H1 (cell line): Measurements from ENCODE around the gene OR52A5. TPM values are rescaled to one million over a fixed set of nuclear protein-coding genes. Genes with fewer than 3 reads are reported as not detected.

Source experiments
- CTCF ChIA-PET: fragments of 300-600 bp; sonication (Branson Sonifier 250); formaldehyde crosslinking; loops from one replicate; lab custom pipeline; 2021; ENCODE audit not compliant: partially characterized antibody; lab: Charles Lee
- POLR2A ChIA-PET: fragments of 300-600 bp; sonication (Branson Sonifier 250); formaldehyde crosslinking; loops from one replicate; lab custom pipeline; 2021; ENCODE audit warnings: inconsistent platforms; ENCODE audit not compliant: partially characterized antibody; lab: Charles Lee
- DNase-seq, 2 experiments: peaks; one replicate each; pipeline versions ENCODE4 v3.0.0 to v3.0.0-alpha.2; 2010 to 2022; ENCODE audit warnings: low spot score in 2 of 2, low read depth in 1 of 2, mixed read lengths in 1 of 2
- FAIRE-seq: peaks from 2 replicates; lab custom pipeline; 2011; peaks lifted over from hg19 to GRCh38; lab: Jason Lieb, UNC
- H2AFZ ChIP-seq: 2 replicates; pipeline ENCODE4 v1.8.1; 2012; ENCODE audit warnings: low read length, inconsistent platforms
- H2AK5ac ChIP-seq: 2 replicates; pipeline ENCODE4 v1.6.1; 2013; ENCODE audit warnings: low read depth, low read length
- H2BK120ac ChIP-seq: replicated peaks from 2 replicates; pipeline ENCODE3; 2013; ENCODE audit warnings: low read depth, low read length, inconsistent platforms
- H2BK12ac ChIP-seq: 2 replicates; pipeline ENCODE4 v1.6.1; 2013; ENCODE audit warnings: low read depth, low read length
- H2BK15ac ChIP-seq: 2 replicates; pipeline ENCODE4 v1.6.1; 2013; ENCODE audit warnings: low read length
- H2BK20ac ChIP-seq: 2 replicates; pipeline ENCODE4 v1.6.1; 2013; ENCODE audit warnings: low read length
- H2BK5ac ChIP-seq: 2 replicates; pipeline ENCODE4 v1.6.1; 2013; ENCODE audit warnings: low read depth, low read length
- H3K14ac ChIP-seq: 2 replicates; pipeline ENCODE4 v1.6.1; 2013; ENCODE audit warnings: inconsistent platforms; ENCODE audit not compliant: insufficient read length
- H3K18ac ChIP-seq: 2 replicates; pipeline ENCODE4 v1.6.1; 2013; ENCODE audit warnings: low read length; ENCODE audit errors: extremely low read depth
- H3K23ac ChIP-seq: 2 replicates; pipeline ENCODE4 v1.6.1; 2013; ENCODE audit warnings: inconsistent platforms; ENCODE audit not compliant: insufficient read length
- H3K23me2 ChIP-seq: 2 replicates; pipeline ENCODE4 v1.6.1; 2013; ENCODE audit warnings: low read depth, low read length
- H3K27ac ChIP-seq: 2 replicates; pipeline ENCODE4 v1.6.1; 2011; ENCODE audit warnings: low read depth, low read length, inconsistent platforms
- H3K27me3 ChIP-seq, 4 experiments: replicated peaks in 1 of 4; 1 replicate in 1 of 4; 2 replicates in 3 of 4; pipeline versions ENCODE4 v1.6.1 to v1.8.1; 2011 to 2013; ENCODE audit warnings: low read length in 3 of 4, mild to moderate bottlenecking in 3 of 4, inconsistent platforms in 2 of 4, mixed read lengths in 2 of 4, moderate library complexity in 1 of 4; ENCODE audit not compliant: control insufficient read depth in 3 of 4, insufficient read depth in 3 of 4; ENCODE audit errors: extremely low read depth in 1 of 4
- H3K36me3 ChIP-seq, 4 experiments: 2 replicates each; pipeline versions ENCODE4 v1.6.1 to v1.8.1; 2011 to 2013; ENCODE audit warnings: mild to moderate bottlenecking in 4 of 4, low read length in 3 of 4, moderate library complexity in 2 of 4, control low read depth in 1 of 4, inconsistent platforms in 1 of 4; ENCODE audit not compliant: insufficient read depth in 4 of 4, control insufficient read depth in 2 of 4
- H3K4ac ChIP-seq: replicated peaks from 2 replicates; pipeline ENCODE3; 2013; ENCODE audit warnings: low read length, low read depth, mixed read lengths, inconsistent platforms; ENCODE audit not compliant: insufficient read length
- H3K4me1 ChIP-seq, 4 experiments: replicated peaks in 1 of 4; 1 replicate in 1 of 4; 2 replicates in 3 of 4; pipeline versions ENCODE4 v1.6.1 to v1.8.1; 2011 to 2013; ENCODE audit warnings: low read length in 3 of 4, inconsistent platforms in 2 of 4, mixed read lengths in 1 of 4; ENCODE audit not compliant: insufficient read depth in 4 of 4, control insufficient read depth in 3 of 4
- H3K4me2 ChIP-seq, 2 experiments: 2 replicates each; pipeline versions ENCODE4 v1.6.1 to v1.8.1; 2011 to 2013; ENCODE audit warnings: low read depth in 2 of 2, low read length in 2 of 2, control low read depth in 1 of 2, inconsistent platforms in 1 of 2, mild to moderate bottlenecking in 1 of 2; ENCODE audit not compliant: insufficient read depth in 1 of 2
- H3K4me3 ChIP-seq, 4 experiments: fragments of 200-600, 300-600 bp in 1 of 4; sonication (generic), shearing (Covaris generic), sonication (Bioruptor Twin) in 1 of 4; 2 replicates each; pipeline versions ENCODE4 v1.5.1 to v1.8.1; 2011 to 2016; ENCODE audit warnings: low read length in 4 of 4, low read depth in 3 of 4, control low read depth in 2 of 4, inconsistent platforms in 2 of 4, mild to moderate bottlenecking in 2 of 4, mixed read lengths in 1 of 4, moderate library complexity in 1 of 4; ENCODE audit not compliant: insufficient read depth in 2 of 4; ENCODE audit errors: extremely low read depth in 1 of 4
- H3K56ac ChIP-seq: replicated peaks from 2 replicates; pipeline ENCODE3; 2013; ENCODE audit warnings: low read depth, mild to moderate bottlenecking, mixed read lengths, low read length, inconsistent platforms; ENCODE audit not compliant: insufficient read length
- H3K79me1 ChIP-seq: 2 replicates; pipeline ENCODE4 v1.6.1; 2013; ENCODE audit warnings: low read depth, low read length, control low read depth
- H3K79me2 ChIP-seq, 2 experiments: 2 replicates each; pipeline versions ENCODE4 v1.6.1 to v1.8.1; 2012 to 2013; ENCODE audit warnings: low read length in 2 of 2, mild to moderate bottlenecking in 2 of 2, inconsistent platforms in 1 of 2; ENCODE audit not compliant: insufficient read depth in 2 of 2, control insufficient read depth in 1 of 2
- H3K9ac ChIP-seq, 4 experiments: replicated peaks in 1 of 4; 1 replicate in 1 of 4; 2 replicates in 3 of 4; pipeline versions ENCODE4 v1.6.1 to v1.8.1; 2011 to 2013; ENCODE audit warnings: low read depth in 3 of 4, low read length in 3 of 4, control low read depth in 2 of 4, mild to moderate bottlenecking in 2 of 4, moderate library complexity in 2 of 4, inconsistent platforms in 1 of 4; ENCODE audit errors: extremely low read depth in 1 of 4
- H3K9me3 ChIP-seq, 2 experiments: 2 replicates each; pipeline versions ENCODE4 v1.6.1 to v1.8.1; 2012 to 2013; ENCODE audit warnings: mild to moderate bottlenecking in 2 of 2, moderate library complexity in 2 of 2, control low read depth in 1 of 2, inconsistent platforms in 1 of 2, low read depth in 1 of 2, low read length in 1 of 2, mixed read lengths in 1 of 2; ENCODE audit not compliant: insufficient read depth in 2 of 2
- H4K20me1 ChIP-seq, 2 experiments: replicated peaks in 1 of 2; 2 replicates each; pipeline versions ENCODE3 to v1.8.1; 2011 to 2013; ENCODE audit warnings: inconsistent platforms in 2 of 2, low read length in 2 of 2, mild to moderate bottlenecking in 1 of 2; ENCODE audit not compliant: insufficient read depth in 2 of 2, control insufficient read depth in 1 of 2
- H4K5ac ChIP-seq: 2 replicates; pipeline ENCODE4 v1.6.1; 2013; ENCODE audit warnings: low read length, low read depth, mixed read lengths, inconsistent platforms; ENCODE audit not compliant: insufficient read length
- H4K8ac ChIP-seq: 2 replicates; pipeline ENCODE4 v1.8.0; 2013; ENCODE audit warnings: mild to moderate bottlenecking, moderate library complexity, low read length, inconsistent platforms; ENCODE audit not compliant: insufficient read depth; ENCODE audit errors: extremely low read depth
- H4K91ac ChIP-seq: replicated peaks from 2 replicates; pipeline ENCODE3; 2013; ENCODE audit warnings: low read length, mixed read lengths, inconsistent platforms; ENCODE audit not compliant: insufficient read length
- CTBP2 ChIP-seq: IDR thresholded peaks from 2 replicates; pipeline ENCODE4 v1.7.0; 2011; ENCODE audit warnings: borderline replicate concordance, mild to moderate bottlenecking, moderate library complexity, mixed read lengths, low read length; ENCODE audit not compliant: insufficient read depth, insufficient read length
- EP300 ChIP-seq, 2 experiments: IDR thresholded peaks; 1 replicate in 1 of 2; 2 replicates in 1 of 2; pipeline ENCODE4 v1.6.1; 2011 to 2012; ENCODE audit warnings: low read depth in 2 of 2, low read length in 2 of 2, mild to moderate bottlenecking in 2 of 2, borderline replicate concordance in 1 of 2, inconsistent platforms in 1 of 2, moderate library complexity in 1 of 2
- FOSL1 ChIP-seq: IDR thresholded peaks from 2 replicates; pipeline ENCODE4 v1.6.1; 2011; ENCODE audit warnings: mild to moderate bottlenecking, low read depth, low read length, moderate library complexity; ENCODE audit not compliant: insufficient read depth
- WGBS, 2 experiments: shearing (Covaris generic) in 1 of 2; methylation state at CpG; one replicate each; pipeline versions ENCODE4 v1.1.6 to v1.1.7; 2013 to 2015; ENCODE audit warnings: low lambda C conversion rate in 2 of 2, mixed read lengths in 2 of 2, inconsistent platforms in 1 of 2, low coverage in 1 of 2, missing lambda C conversion rate in 1 of 2; ENCODE audit not compliant: insufficient replicate concordance in 2 of 2, insufficient coverage in 1 of 2, insufficient read length in 1 of 2; ENCODE audit errors: extremely low coverage in 1 of 2, missing lambda C conversion rate in 1 of 2; 5-methylcytosine and 5-hydroxymethylcytosine counted together
- polyA plus RNA-seq, 7 experiments: library from polyadenylated mRNA; depleted of rRNA in 3 of 7; stranded (reverse) in 5 of 7; unstranded in 2 of 7; fragments of >200 nt in 5 of 7; fragments of 200-250 nt in 2 of 7; gene quantifications; 1 replicate in 5 of 7; 2 replicates in 1 of 7; 4 replicates in 1 of 7; pipeline versions ENCODE4 v1.2.1 to v1.2.3, GENCODE V29; 2011 to 2013; ENCODE audit warnings: missing spikeins in 2 of 7, mixed read lengths in 2 of 7
- total RNA-seq: library from RNA; stranded (reverse); fragmentation: NEBNext Ultra II Directional; extraction: Animal tissue kit (Norgen Biotek cat#: 25700); gene quantifications from 2 replicates; pipeline ENCODE4 v1.2.1, GENCODE V29; 2021

Gene OR52A5
- total and polyA plus RNA-seq, 2 of the 8 experiments (the other 6 are each of a cell fraction or from before 2014, with no cell fraction given) = 0.02 to 0.11 TPM

GRCh38 chr11:5081405-5081804 is 56.8 kb downstream of the OR52A5 start:
- Histone ChIP-seq H3K9me3 (no peaks in the 10 kb centered on the region), H2AFZ (no peak overlapping the region), H3K4ac (no peak overlapping the region), H3K4me2 (no peak overlapping the region), H3K36me3 (no peaks in the 10 kb centered on the region), H3K23me2 (no peaks in the 10 kb centered on the region), H3K79me2 (no peaks in the 10 kb centered on the region), H3K27me3 (no peaks in the 10 kb centered on the region), H4K91ac (no peak overlapping the region), H2AK5ac (no peak overlapping the region), H4K8ac (no peak overlapping the region), H2BK15ac (no peak overlapping the region), H4K5ac (no peak overlapping the region), H2BK20ac (no peak overlapping the region), H3K27ac (no peak overlapping the region), H3K4me3 (no peak overlapping the region), H4K20me1 (no peaks in the 10 kb centered on the region), H3K79me1 (no peaks in the 10 kb centered on the region), H3K14ac (no peak overlapping the region), H2BK12ac (no peak overlapping the region), H3K9ac (no peak overlapping the region), H2BK120ac (no peak overlapping the region), H2BK5ac (no peak overlapping the region), H3K18ac (no peak overlapping the region), H3K23ac (no peak overlapping the region), H3K4me1 (no peaks in the 10 kb centered on the region), H3K56ac (no peak overlapping the region)
- WGBS, 2 experiments = 91% methylated on average over 2 of the region's 2 CpGs; no CpG with 5 or more reads in 1 of the 2 experiments
- FAIRE-seq (no peak), DNase-seq (no peak)
- ChIA-PET CTCF (no interaction called here), POLR2A (no interaction called here)
- TF ChIP-seq EP300 (IDR thresholded peaks at IDR 0.05; ENCODE audit: borderline replicate concordance in 1 of 2, low read depth in 2 of 2, low read length in 2 of 2) = no peak
- TF ChIP-seq FOSL1 = no peak
- no peak for TF ChIP-seq CTBP2

Other genes starting within 250 kb of the OR52A5 start
- gene OR51A7, start 234.6 kb downstream of the OR52A5 start, total RNA-seq = not detected in 2 replicates
- not detected in 2 replicates for gene OR51A7, start 234.6 kb downstream of the OR52A5 start, polyA plus RNA-seq (2011; rRNA removed)
- not detected in 2 replicates for gene OR51G2, start 219.0 kb downstream of the OR52A5 start, total RNA-seq
- not detected in 2 replicates for gene OR51G2, start 219.0 kb downstream of the OR52A5 start, polyA plus RNA-seq (2011; rRNA removed)
- not detected in 2 replicates for gene OR51G1, start 214.0 kb downstream of the OR52A5 start, total RNA-seq
- gene OR51G1, start 214.0 kb downstream of the OR52A5 start, polyA plus RNA-seq (2011; rRNA removed) = not detected in 2 replicates
- gene OR51A4, start 190.8 kb downstream of the OR52A5 start, total RNA-seq = not detected in 2 replicates
- not detected in 2 replicates for gene OR51A4, start 190.8 kb downstream of the OR52A5 start, polyA plus RNA-seq (2011; rRNA removed)
- not detected in 2 replicates for gene OR51A2, start 182.6 kb downstream of the OR52A5 start, total RNA-seq
- gene OR51A2, start 182.6 kb downstream of the OR52A5 start, polyA plus RNA-seq (2011; rRNA removed) = not detected in 2 replicates
- gene OR51L1, start 143.5 kb downstream of the OR52A5 start, total RNA-seq = not detected in 2 replicates
- gene OR51L1, start 143.5 kb downstream of the OR52A5 start, polyA plus RNA-seq (2011; rRNA removed) = not detected in 2 replicates
- gene OR52J3, start 91.8 kb downstream of the OR52A5 start, total RNA-seq = not detected in 2 replicates
- not detected in 2 replicates for gene OR52J3, start 91.8 kb downstream of the OR52A5 start, polyA plus RNA-seq (2011; rRNA removed)
- not detected in 2 replicates for gene OR52E2, start 78.7 kb downstream of the OR52A5 start, total RNA-seq
- gene OR52E2, start 78.7 kb downstream of the OR52A5 start, polyA plus RNA-seq (2011; rRNA removed) = not detected in 2 replicates
- gene OR52E1, start 68.8 kb downstream of the OR52A5 start, total RNA-seq = not detected in 2 replicates
- gene OR52E1, start 68.8 kb downstream of the OR52A5 start, polyA plus RNA-seq (2011; rRNA removed) = not detected in 2 replicates
- 11.6 and 12.2 TPM in 2 replicates for gene OR52A1, start 16.4 kb upstream of the OR52A5 start, total RNA-seq
- gene OR52A1, start 16.4 kb upstream of the OR52A5 start, polyA plus RNA-seq (2011; rRNA removed) = 5.7 and 5.9 TPM in 2 replicates
- not detected in 2 replicates for gene OR51V1, start 62.3 kb upstream of the OR52A5 start, total RNA-seq
- not detected in 2 replicates for gene OR51V1, start 62.3 kb upstream of the OR52A5 start, polyA plus RNA-seq (2011; rRNA removed)
- gene HBB, start 88.7 kb upstream of the OR52A5 start, total RNA-seq = not detected in 2 replicates
- gene HBB, start 88.7 kb upstream of the OR52A5 start, polyA plus RNA-seq (2011; rRNA removed) = not detected in 2 replicates
- not detected in 2 replicates for gene HBD, start 96.1 kb upstream of the OR52A5 start, total RNA-seq
- not detected in 2 replicates for gene HBD, start 96.1 kb upstream of the OR52A5 start, polyA plus RNA-seq (2011; rRNA removed)
- not detected in 2 replicates for gene HBG1, start 111.5 kb upstream of the OR52A5 start, total RNA-seq
- gene HBG1, start 111.5 kb upstream of the OR52A5 start, polyA plus RNA-seq (2011; rRNA removed) = 0.26 TPM in 1 of 2 replicates, not detected in the other
- gene HBG2, start 116.4 kb upstream of the OR52A5 start, total RNA-seq = not detected in 2 replicates
- gene HBG2, start 116.4 kb upstream of the OR52A5 start, polyA plus RNA-seq (2011; rRNA removed) = 0.19 and 0.23 TPM in 2 replicates
- gene HBE1, start 131.6 kb upstream of the OR52A5 start, total RNA-seq = not detected in 2 replicates
- 0.20 and 0.39 TPM in 2 replicates for gene HBE1, start 131.6 kb upstream of the OR52A5 start, polyA plus RNA-seq (2011; rRNA removed)
- gene OR51B4, start 163.6 kb upstream of the OR52A5 start, total RNA-seq = not detected in 2 replicates
- not detected in 2 replicates for gene OR51B4, start 163.6 kb upstream of the OR52A5 start, polyA plus RNA-seq (2011; rRNA removed)
- gene OR51B2, start 185.9 kb upstream of the OR52A5 start, total RNA-seq = not detected in 2 replicates
- not detected in 2 replicates for gene OR51B2, start 185.9 kb upstream of the OR52A5 start, polyA plus RNA-seq (2011; rRNA removed)
- not detected in 2 replicates for gene OR51B5, start 205.2 kb upstream of the OR52A5 start, total RNA-seq
- gene OR51B5, start 205.2 kb upstream of the OR52A5 start, polyA plus RNA-seq (2011; rRNA removed) = 0.06 TPM in 1 of 2 replicates, not detected in the other
- not detected in 2 replicates for gene OR51B6, start 213.2 kb upstream of the OR52A5 start, total RNA-seq
- not detected in 2 replicates for gene OR51B6, start 213.2 kb upstream of the OR52A5 start, polyA plus RNA-seq (2011; rRNA removed)
- not detected in 2 replicates for gene OR51M1, start 245.5 kb upstream of the OR52A5 start, total RNA-seq
- gene OR51M1, start 245.5 kb upstream of the OR52A5 start, polyA plus RNA-seq (2011; rRNA removed) = 0.08 TPM in 1 of 2 replicates, not detected in the other